PC-9 (cell line): Measurements from ENCODE around the gene DLG1. TPM values are rescaled to one million over a fixed set of nuclear protein-coding genes. Genes with fewer than 3 reads are reported as not detected.

Source experiments
- BruUV-seq: library from RNA; stranded (reverse); fragments of 400-500 nt; replicated peaks from 2 replicates; lab custom pipeline; 2021; lab: Mats Ljungman, UMichigan
- CTCF ChIA-PET: fragments of 300-600 bp; sonication (Branson Sonifier 250); formaldehyde crosslinking; loops from one replicate; lab custom pipeline; 2022; ENCODE audit warnings: antibody characterized with exemption; lab: Charles Lee
- POLR2A ChIA-PET: fragments of 300-600 bp; sonication (Branson Sonifier 250); formaldehyde crosslinking; loops from one replicate; lab custom pipeline; 2022; ENCODE audit warnings: antibody characterized with exemption; ENCODE audit not compliant: unreplicated experiment; lab: Charles Lee
- DNase-seq, 2 experiments: peaks; one replicate each; pipeline versions ENCODE4 v3.0.0 to v3.0.0-alpha.2; 2015 to 2022; ENCODE audit warnings: mixed read lengths in 1 of 2
- H2AFZ ChIP-seq: fragments of 200-600 bp; sonication (generic); 2 replicates; pipeline ENCODE4 v1.8.1; 2017; ENCODE audit warnings: antibody characterized with exemption
- H3F3A ChIP-seq: fragments of 200-600 bp; sonication (generic); 2 replicates; pipeline ENCODE4 v1.8.1; 2017; ENCODE audit warnings: antibody characterized with exemption, mild to moderate bottlenecking, low read depth; ENCODE audit not compliant: insufficient read depth
- H3K27ac ChIP-seq: fragments of 200-600 bp; sonication (generic); 2 replicates; pipeline ENCODE4 v1.6.1; 2016; ENCODE audit warnings: mixed run types
- H3K27me3 ChIP-seq: fragments of 200-600 bp; sonication (generic); 2 replicates; pipeline ENCODE4 v1.6.1; 2016; ENCODE audit warnings: low read depth, mixed run types; ENCODE audit not compliant: insufficient read depth
- H3K36me3 ChIP-seq: fragments of 200-600 bp; sonication (generic); 2 replicates; pipeline ENCODE4 v1.6.1; 2016; ENCODE audit warnings: low read depth, mixed run types
- H3K4me1 ChIP-seq: fragments of 200-600 bp; sonication (generic); replicated peaks from 2 replicates; pipeline ENCODE4 v1.6.1; 2016; ENCODE audit warnings: mixed run types; ENCODE audit not compliant: insufficient read depth
- H3K4me2 ChIP-seq: fragments of 200-600 bp; sonication (generic); 2 replicates; pipeline ENCODE4 v1.6.1; 2017; ENCODE audit warnings: mixed run types
- H3K4me3 ChIP-seq: fragments of 200-600 bp; sonication (generic); 2 replicates; pipeline ENCODE4 v1.6.1; 2016; ENCODE audit warnings: mixed run types
- H3K79me2 ChIP-seq: fragments of 200-600 bp; sonication (generic); 2 replicates; pipeline ENCODE4 v1.6.1; 2017; ENCODE audit warnings: low read depth, mixed run types
- H3K9me2 ChIP-seq: fragments of 200-600 bp; sonication (generic); 2 replicates; pipeline ENCODE4 v1.8.1; 2017; ENCODE audit warnings: mild to moderate bottlenecking; ENCODE audit not compliant: insufficient read depth
- H3K9me3 ChIP-seq: fragments of 200-600 bp; sonication (generic); 2 replicates; pipeline ENCODE4 v1.8.1; 2016; ENCODE audit warnings: low read depth; ENCODE audit not compliant: insufficient read depth
- H4K20me1 ChIP-seq: fragments of 200-600 bp; sonication (generic); 2 replicates; pipeline ENCODE4 v1.8.1; 2017; ENCODE audit not compliant: insufficient read depth
- CTCF ChIP-seq: fragments of 200-600 bp; sonication (generic); conservative IDR thresholded peaks from 2 replicates; pipeline ENCODE4 v1.6.1; 2017; ENCODE audit warnings: mixed run types, antibody characterized with exemption, mild to moderate bottlenecking, moderate library complexity
- EZH2 ChIP-seq: fragments of 200-600 bp; sonication (generic); IDR thresholded peaks from 2 replicates; pipeline ENCODE4 v1.8.0; 2017; ENCODE audit warnings: antibody characterized with exemption, low read depth
- intact Hi-C: fragments of 100-400 bp; cut with micrococcal nuclease; formaldehyde crosslinking; loops from one replicate; pipeline ENCODE4 v1.10.0; 2022; ENCODE audit not compliant: unreplicated experiment
- total RNA-seq: library from RNA; stranded (reverse); gene quantifications from 2 replicates; pipeline ENCODE4 v1.2.3, GENCODE V29; 2021

DLG1 gene
- total RNA-seq, 1 experiment from 2014 or later = 201 TPM

GRCh38 chr3:197124713-197125112 lies 173.7 kb downstream of the DLG1 start:
- Histone ChIP-seq H3K79me2 (no peaks in the 10 kb centered on the region), H2AFZ (no peak overlapping the region), H3K4me2 (no peak overlapping the region), H3F3A (peaks cover 27% of the 10 kb centered on the region; the same call in 1 of the 2 replicates), H3K4me1 (no peaks in the 10 kb centered on the region), H4K20me1 (peaks cover 19% of the 10 kb centered on the region; the same call in 1 of the 2 replicates), H3K27me3 (no peaks in the 10 kb centered on the region), H3K4me3 (no peak overlapping the region), H3K36me3 (peaks cover 47% of the 10 kb centered on the region), H3K27ac (no peak overlapping the region), H3K9me3 (no peaks in the 10 kb centered on the region), H3K9me2 (no peaks in the 10 kb centered on the region)
- TF ChIP-seq CTCF = no peak
- CTCF ChIA-PET = no interaction called here
- intact Hi-C loops = no loop called here
- no peak for DNase-seq
- POLR2A ChIA-PET = no interaction called here
- BruUV-seq = no TSS peak

GRCh38 chr3:197122394-197122793 lies 176.0 kb downstream of the DLG1 start:
- Histone ChIP-seq H3K36me3 (peaks cover 45% of the 10 kb centered on the region), H2AFZ (no peak overlapping the region), H3K9me3 (no peaks in the 10 kb centered on the region), H3F3A (peaks cover 37% of the 10 kb centered on the region), H3K9me2 (no peaks in the 10 kb centered on the region), H3K27me3 (no peaks in the 10 kb centered on the region), H3K4me1 (peaks cover 13% of the 10 kb centered on the region), H3K79me2 (no peaks in the 10 kb centered on the region), H3K27ac (no peak overlapping the region), H3K4me2 (no peak overlapping the region), H3K4me3 (no peak overlapping the region), H4K20me1 (peaks cover 14% of the 10 kb centered on the region; the same call in 1 of the 2 replicates)
- intact Hi-C loops = no loop called here
- TF ChIP-seq EZH2 = no peak
- TF ChIP-seq CTCF = no peak
- CTCF ChIA-PET = no interaction called here
- POLR2A ChIA-PET = no interaction called here
- DNase-seq = no peak
- BruUV-seq = no TSS peak

- Histone ChIP-seq H4K20me1 (no peaks in the 10 kb centered on the region; the same call in 1 of the 2 replicates), H3K36me3 (peaks cover 56% of the 10 kb centered on the region), H3K9me2 (peaks cover 8% of the 10 kb centered on the region; the same call in 1 of the 2 replicates), H3K27me3 (no peaks in the 10 kb centered on the region), H3K27ac (peak overlapping the region; percentile 76), H3K4me3 (no peak overlapping the region), H2AFZ (no peak overlapping the region), H3K79me2 (peaks cover 7% of the 10 kb centered on the region), H3K9me3 (no peaks in the 10 kb centered on the region), H3F3A (peaks cover 39% of the 10 kb centered on the region), H3K4me2 (peak overlapping the region; percentile 27), H3K4me1 (peaks cover 24% of the 10 kb centered on the region)
- no peak for TF ChIP-seq EZH2
- no peak for TF ChIP-seq CTCF
- intact Hi-C loops = no loop called here
- ChIA-PET POLR2A (interaction anchor here (0.6 kb wide), 1 partner anchor 526 kb away, joined by 4 read pairs; no protein-coding TSS in a partner anchor), CTCF (interaction anchor here (0.6 kb wide), 1 partner anchor 88 kb away, joined by 6 read pairs; the partner anchor contains the start of gene MELTF)
- peak; percentile 7 to 80 for DNase-seq
- no TSS peak for BruUV-seq
Observed at GRCh38 chr3:197117114-197117513, 181.3 kb downstream of the DLG1 start.
